Muscle of leg (tissue), 11 donors: ENCODE results near the gene DCX. TPM values are rescaled to one million over a fixed set of nuclear protein-coding genes. Genes with fewer than 3 reads are reported as not detected.
"Not testable (repeated sequence)": the region's sequence is repeated elsewhere in the genome, so short reads cannot be mapped to it uniquely, and the experiment has no call there.

Experiments
- DNase-seq: peaks from one replicate; pipeline ENCODE4 v3.0.0; 2013
- H3K27ac ChIP-seq: one replicate; pipeline ENCODE4 v1.5.1; 2013; ENCODE audit warnings: mild to moderate bottlenecking, low read length, control low read depth
- H3K27me3 ChIP-seq: one replicate; pipeline ENCODE4 v1.6.1; 2013; ENCODE audit warnings: low read length; ENCODE audit not compliant: control insufficient read depth, insufficient read depth
- H3K36me3 ChIP-seq: one replicate; pipeline ENCODE4 v1.6.1; 2013; ENCODE audit warnings: low read length; ENCODE audit not compliant: control insufficient read depth, insufficient read depth
- H3K4me1 ChIP-seq: one replicate; pipeline ENCODE4 v1.6.1; 2013; ENCODE audit warnings: low read length; ENCODE audit not compliant: control insufficient read depth, insufficient read depth
- H3K4me3 ChIP-seq: one replicate; pipeline ENCODE4 v1.5.1; 2013; ENCODE audit warnings: low read length, control low read depth
- H3K9me3 ChIP-seq: replicated peaks from 2 replicates; pipeline ENCODE4 v1.6.1; 2013; ENCODE audit warnings: low read depth, low read length; ENCODE audit not compliant: control insufficient read depth
- WGBS: methylation state at CpG from one replicate; pipeline ENCODE4 v1.1.5; 2013; ENCODE audit warnings: missing lambda C conversion rate; ENCODE audit not compliant: insufficient coverage; 5-methylcytosine and 5-hydroxymethylcytosine counted together
- polyA plus RNA-seq, 8 donors: library from polyadenylated mRNA; unstranded; fragments of 120-200 nt; gene quantifications; one replicate each; pipeline versions ENCODE4 v1.2.1 to v1.2.3, GENCODE V29; 2013; ENCODE audit warnings: inconsistent platforms in 1 of 8, low replicate concordance in 1 of 8; ENCODE audit not compliant: insufficient read length in 8 of 8, insufficient read depth in 1 of 8
- total RNA-seq: library from RNA; stranded (reverse); fragments of 120-200 nt; gene quantifications from one replicate; pipeline ENCODE4 v1.2.4, GENCODE V29; 2013

The DCX gene
- total and polyA plus RNA-seq, 9 donors = 8.2 to 36.7 (median 24.6) TPM

DNA sequence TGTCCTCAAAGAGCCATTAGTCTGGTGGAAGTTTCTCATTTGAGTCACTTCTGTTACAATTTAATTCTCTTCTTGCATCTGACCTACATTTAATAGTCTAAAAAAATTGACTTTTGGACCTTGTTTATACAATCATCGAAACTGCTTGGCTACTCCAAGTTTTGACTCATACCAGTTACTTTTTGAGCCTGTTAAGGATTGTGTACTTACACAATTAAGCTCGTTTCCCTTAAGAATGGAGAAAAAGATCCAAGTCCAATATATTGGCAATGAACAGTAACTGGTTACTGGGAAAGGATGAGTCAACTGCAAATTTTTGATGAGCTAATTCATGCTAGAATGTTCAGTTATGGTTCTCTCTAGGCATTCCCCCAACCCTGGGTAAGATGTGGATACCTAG, 58.2 kb downstream of the DCX start:
- Histone ChIP-seq H3K4me1 (peaks cover 23% of the 10 kb centered on the region), H3K9me3 (no peaks in the 10 kb centered on the region), H3K27me3 (peaks cover 17% of the 10 kb centered on the region), H3K27ac (no peak overlapping the region), H3K4me3 (no peak overlapping the region), H3K36me3 (no peaks in the 10 kb centered on the region)
- DNase-seq = peak; percentile 86
- no CpG with 5 or more reads among the region's 2 CpGs for WGBS

DNA sequence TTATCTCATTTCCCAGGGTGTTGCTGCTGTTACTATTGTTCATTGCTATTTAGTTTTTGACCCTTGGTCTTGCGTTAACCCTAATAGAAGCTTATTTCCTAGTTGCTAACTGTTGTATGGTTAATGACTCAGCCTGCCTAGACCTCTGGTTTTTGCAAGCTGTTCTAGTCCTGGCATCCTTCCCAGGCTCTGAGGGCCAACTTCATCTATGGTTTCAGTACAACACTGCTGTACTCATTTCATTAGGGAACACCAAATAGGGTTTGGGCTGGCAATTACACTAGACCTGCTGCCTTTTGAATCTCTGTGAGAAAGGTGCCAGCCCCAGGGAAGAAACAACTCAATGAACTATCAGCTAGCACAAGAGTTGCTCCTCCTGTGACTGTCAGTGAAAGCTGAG, 59.6 kb downstream of the DCX start:
- Histone ChIP-seq H3K27ac (peak overlapping the region; percentile 72), H3K4me1 (peaks cover 29% of the 10 kb centered on the region), H3K4me3 (no peak overlapping the region), H3K27me3 (peaks cover 19% of the 10 kb centered on the region), H3K9me3 (no peaks in the 10 kb centered on the region), H3K36me3 (no peaks in the 10 kb centered on the region)
- peak; percentile 88 for DNase-seq
- no CpG with 5 or more reads among the region's 1 CpG for WGBS

DNA sequence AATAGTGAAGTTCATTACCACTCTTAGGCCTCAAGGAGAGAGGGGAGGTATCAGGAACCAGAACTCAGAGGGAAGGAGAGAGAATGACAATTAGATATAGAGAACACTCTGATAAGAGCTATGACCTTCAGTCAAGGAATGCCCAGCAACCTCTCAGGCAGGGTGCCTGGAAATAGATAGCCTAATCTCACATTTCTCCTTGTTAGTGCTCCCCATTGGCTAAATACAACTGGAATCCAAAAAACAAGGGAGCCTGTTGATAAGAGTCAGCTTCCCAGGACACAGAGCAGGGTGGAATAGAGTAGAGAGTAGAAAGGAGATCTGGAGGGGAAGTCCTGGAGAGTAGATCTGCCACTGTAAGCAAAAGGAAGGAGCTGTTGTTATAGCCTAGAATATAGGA, 62.1 kb downstream of the DCX start:
- peak overlapping the region; percentile 77 for H3K27ac ChIP-seq
- DNase-seq = no peak
- no peaks in the 10 kb centered on the region for H3K36me3 ChIP-seq
- no peaks in the 10 kb centered on the region for H3K9me3 ChIP-seq
- H3K27me3 ChIP-seq = peaks cover 14% of the 10 kb centered on the region
- H3K4me3 ChIP-seq = no peak overlapping the region
- H3K4me1 ChIP-seq = peaks cover 29% of the 10 kb centered on the region

DNA sequence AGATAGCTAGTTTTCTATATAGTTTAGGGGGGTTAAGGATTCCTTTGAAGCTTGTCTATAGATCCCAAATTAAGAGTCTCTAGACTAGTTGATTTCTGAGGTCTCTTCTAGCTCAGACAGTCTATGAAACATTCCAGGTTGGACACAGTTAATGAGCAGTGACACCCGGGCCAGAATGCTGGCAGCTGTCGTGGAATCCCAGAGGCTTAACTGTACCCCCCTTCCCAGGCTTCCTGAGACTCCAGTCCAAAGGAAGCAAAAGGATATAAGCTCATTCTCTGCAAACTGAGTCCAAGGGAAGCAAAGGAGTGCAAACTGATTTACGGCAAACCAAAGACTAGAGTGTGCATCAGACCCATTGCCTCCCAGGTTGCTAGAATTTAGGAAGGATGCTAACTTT, 62.9 kb downstream of the DCX start:
- H3K4me1 ChIP-seq = peaks cover 25% of the 10 kb centered on the region
- H3K36me3 ChIP-seq = no peaks in the 10 kb centered on the region
- peaks cover 11% of the 10 kb centered on the region for H3K27me3 ChIP-seq
- peak; percentile 74 for DNase-seq
- peak overlapping the region; percentile 77 for H3K27ac ChIP-seq
- WGBS = 48% methylated on average over 3 of the region's 3 CpGs
- no peak overlapping the region for H3K4me3 ChIP-seq
- H3K9me3 ChIP-seq = no peaks in the 10 kb centered on the region

DNA sequence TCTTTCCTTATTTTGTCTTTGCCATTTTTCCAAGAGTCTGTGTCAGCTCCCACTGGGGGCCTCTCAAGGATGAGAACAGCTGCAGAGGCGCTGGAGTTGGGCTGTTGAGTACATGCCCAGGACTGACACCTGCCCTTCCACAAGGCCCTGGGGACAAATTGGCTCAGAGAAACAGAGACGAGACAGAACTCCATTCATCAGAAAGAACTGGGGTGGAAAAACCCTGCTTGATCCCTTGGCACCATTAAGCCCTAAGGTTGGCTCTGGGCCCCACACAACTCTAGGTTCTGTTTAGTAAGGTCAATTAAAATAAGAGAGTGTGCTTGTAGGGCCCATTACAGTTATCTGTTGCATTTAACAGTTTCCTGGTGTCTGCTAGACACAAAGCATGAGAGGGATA, 63.6 kb downstream of the DCX start:
- WGBS = 37% methylated on average over 2 of the region's 2 CpGs
- peak; percentile 76 for DNase-seq
- peaks cover 11% of the 10 kb centered on the region for H3K27me3 ChIP-seq
- peak overlapping the region; percentile 77 for H3K27ac ChIP-seq
- no peaks in the 10 kb centered on the region for H3K36me3 ChIP-seq
- H3K9me3 ChIP-seq = no peaks in the 10 kb centered on the region
- H3K4me3 ChIP-seq = no peak overlapping the region
- peaks cover 25% of the 10 kb centered on the region for H3K4me1 ChIP-seq

DNA sequence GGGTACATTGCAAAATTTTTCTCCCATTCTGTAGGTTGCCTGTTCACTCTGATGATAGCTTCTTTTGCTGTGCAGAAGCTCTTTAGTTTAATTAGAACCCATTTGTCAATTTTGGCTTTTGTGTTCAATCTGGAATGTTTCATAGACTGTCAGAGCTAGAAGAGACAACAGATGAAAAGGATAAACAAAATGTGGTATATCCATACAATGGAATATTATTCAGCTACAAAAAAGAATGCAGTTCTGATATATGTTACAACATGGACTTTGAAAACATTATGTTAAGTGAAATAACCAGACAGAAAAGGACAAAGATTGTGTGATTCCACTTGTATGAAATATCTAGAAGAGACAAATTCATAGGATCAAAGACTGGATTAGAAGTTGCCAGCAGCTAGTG, 65.8 kb downstream of the DCX start:
- not testable (repeated sequence) for H3K27me3 ChIP-seq, H3K9me3 ChIP-seq, DNase-seq, H3K36me3 ChIP-seq, H3K27ac ChIP-seq, H3K4me3 ChIP-seq
- H3K4me1 ChIP-seq = peaks cover 13% of the 10 kb centered on the region

DNA sequence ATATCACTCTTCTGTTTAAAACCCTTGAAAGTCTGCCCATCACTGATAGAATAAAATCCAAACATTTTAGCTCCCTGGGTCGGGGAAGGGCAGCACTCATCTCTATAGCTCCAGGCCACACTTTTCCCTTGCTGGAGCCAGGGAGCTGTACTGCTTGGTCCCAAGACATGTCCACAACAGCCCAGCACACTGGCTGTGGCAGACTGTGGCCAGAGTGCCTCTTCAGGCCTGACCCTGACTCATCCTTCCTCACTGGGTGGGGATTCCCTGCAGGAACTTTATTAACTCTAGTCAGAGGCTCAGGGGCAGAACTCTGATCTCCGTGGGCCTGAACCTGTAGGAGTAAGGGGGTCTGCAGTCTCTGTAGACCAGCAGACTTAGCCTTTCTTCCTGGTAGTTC, 71.9 kb downstream of the DCX start:
- no peaks in the 10 kb centered on the region for H3K36me3 ChIP-seq
- WGBS = 63% methylated on average over 1 of the region's 2 CpGs
- no peak overlapping the region for H3K4me3 ChIP-seq
- peaks cover 4% of the 10 kb centered on the region for H3K27me3 ChIP-seq
- H3K27ac ChIP-seq = no peak overlapping the region
- DNase-seq = no peak
- H3K4me1 ChIP-seq = peaks cover 5% of the 10 kb centered on the region
- no peaks in the 10 kb centered on the region for H3K9me3 ChIP-seq

DNA sequence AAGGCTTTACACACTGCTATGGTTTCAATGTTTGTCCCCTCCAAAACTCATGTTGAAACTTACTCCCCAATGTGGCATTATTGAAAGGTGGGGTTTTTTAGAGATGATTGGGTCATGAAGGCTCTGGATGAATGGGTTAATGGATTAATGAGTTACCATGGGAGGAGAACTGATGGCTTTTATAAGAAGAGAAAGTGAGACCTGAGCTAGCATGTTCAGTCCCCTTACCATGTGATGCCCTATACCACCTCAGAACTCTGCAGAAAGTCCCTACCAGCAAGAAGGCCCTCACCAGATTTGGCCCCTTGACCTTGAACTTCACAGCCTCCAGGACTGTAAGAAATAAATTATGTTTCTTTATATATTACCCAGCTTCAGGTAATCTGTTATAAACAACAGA, 72.8 kb downstream of the DCX start:
- Histone ChIP-seq H3K27me3 (peaks cover 4% of the 10 kb centered on the region), H3K36me3 (no peaks in the 10 kb centered on the region), H3K27ac (no peak overlapping the region), H3K9me3 (no peaks in the 10 kb centered on the region), H3K4me1 (peaks cover 5% of the 10 kb centered on the region), H3K4me3 (no peak overlapping the region)
- no peak for DNase-seq

DNA sequence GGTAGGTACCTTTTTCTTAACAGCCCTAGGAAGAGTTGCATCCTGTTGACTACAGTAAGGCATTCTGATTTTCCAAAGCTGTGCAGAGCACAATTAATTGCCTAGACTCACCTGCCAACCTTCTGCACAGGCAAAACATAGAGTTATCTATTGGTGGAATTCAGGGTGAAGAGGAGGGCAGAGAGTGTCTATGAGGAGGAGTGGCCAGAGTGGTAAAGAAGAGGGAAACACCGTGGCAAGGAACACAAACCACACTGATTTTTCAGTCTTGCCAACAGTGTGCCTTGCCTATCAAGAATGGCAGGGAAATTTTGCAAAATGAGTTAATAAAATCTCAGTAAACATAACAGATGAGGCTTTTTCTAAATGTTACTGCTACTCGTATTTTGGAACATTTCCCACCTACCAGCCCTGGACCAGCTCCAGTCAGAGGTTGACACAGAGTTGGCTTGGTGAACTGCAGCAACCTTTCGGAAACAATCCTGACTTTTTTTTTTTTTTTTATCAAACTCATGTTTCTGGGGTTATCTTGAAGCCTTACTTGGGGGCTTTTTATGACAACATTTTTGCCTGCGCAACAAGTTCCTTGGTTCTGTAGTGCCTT, 73.8 kb downstream of the DCX start:
- peaks cover 5% of the 10 kb centered on the region for H3K4me1 ChIP-seq
- H3K27me3 ChIP-seq = peaks cover 4% of the 10 kb centered on the region
- WGBS = 80% methylated on average over 1 of the region's 4 CpGs
- no peak for DNase-seq
- H3K27ac ChIP-seq = no peak overlapping the region
- no peaks in the 10 kb centered on the region for H3K36me3 ChIP-seq
- H3K4me3 ChIP-seq = no peak overlapping the region
- no peaks in the 10 kb centered on the region for H3K9me3 ChIP-seq

DNA sequence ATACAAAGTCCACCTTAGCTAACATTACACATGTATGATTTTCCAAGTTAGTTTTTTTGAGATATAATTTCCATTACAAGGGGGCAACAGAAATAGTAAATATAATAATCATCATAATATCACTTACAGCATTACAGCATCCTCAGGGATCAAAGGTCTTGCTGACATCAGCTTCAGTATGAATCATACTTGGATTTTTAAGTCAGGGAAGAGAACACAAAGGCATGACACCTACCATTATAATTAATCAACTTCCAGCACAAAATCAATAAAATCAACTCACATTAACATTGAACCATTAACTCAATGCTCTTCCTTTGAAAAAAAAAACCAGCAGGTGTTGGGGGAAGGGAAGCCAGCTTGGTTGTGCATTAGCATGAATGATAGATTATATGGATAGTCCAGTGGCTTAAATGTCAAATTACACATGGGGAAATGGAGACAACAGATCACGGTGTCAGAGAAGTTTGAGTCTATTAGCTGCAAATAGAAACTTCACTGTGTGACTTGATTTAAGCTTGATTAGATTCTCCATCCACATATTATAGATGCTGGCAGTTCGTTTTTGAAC, 74.8 kb downstream of the DCX start:
- DNase-seq = no peak
- no CpG with 5 or more reads among the region's 2 CpGs for WGBS
- no peaks in the 10 kb centered on the region for H3K9me3 ChIP-seq
- no peaks in the 10 kb centered on the region for H3K36me3 ChIP-seq
- no peak overlapping the region for H3K4me3 ChIP-seq
- H3K4me1 ChIP-seq = peaks cover 5% of the 10 kb centered on the region
- H3K27me3 ChIP-seq = peaks cover 4% of the 10 kb centered on the region
- H3K27ac ChIP-seq = no peak overlapping the region

DNA sequence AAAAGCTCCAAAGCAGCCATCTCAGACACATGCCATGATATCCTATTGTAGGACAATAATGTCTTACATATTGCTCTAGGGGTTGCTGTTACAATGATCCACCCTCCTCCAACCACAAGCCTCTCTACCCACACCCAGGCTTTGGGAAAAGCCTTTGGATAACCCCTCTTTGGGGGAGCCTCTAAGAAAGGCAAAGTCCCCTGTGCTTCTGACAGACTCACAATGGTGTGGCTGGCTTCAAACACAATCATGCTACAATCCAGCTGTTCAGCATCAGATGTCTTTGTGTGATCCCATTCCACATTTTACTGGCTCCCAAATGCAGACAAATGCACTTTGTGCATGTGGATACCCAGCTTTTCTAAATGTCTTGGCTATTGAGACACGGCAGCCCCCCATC, 75.9 kb downstream of the DCX start:
- Histone ChIP-seq H3K27ac (no peak overlapping the region), H3K9me3 (no peaks in the 10 kb centered on the region), H3K36me3 (no peaks in the 10 kb centered on the region), H3K27me3 (peaks cover 4% of the 10 kb centered on the region), H3K4me1 (peaks cover 5% of the 10 kb centered on the region), H3K4me3 (no peak overlapping the region)
- DNase-seq = peak; percentile 61
- WGBS = 40% methylated on average over 1 of the region's 1 CpG
